ENCODE results near the gene FITM2. TPM values are rescaled to one million over a fixed set of nuclear protein-coding genes. Genes with fewer than 3 reads are reported as not detected.
A peak's percentile ranks its signal among the peaks of the same experiment; 100 is the strongest.
"Not testable (repeated sequence)": the region's sequence is repeated elsewhere in the genome, so short reads cannot be mapped to it uniquely, and the experiment has no call there.

The FITM2 gene
- total RNA-seq, 1 experiment from 2014 or later = 6.9 TPM

- DNase-seq (ENCODE audit: low read depth) = no peak
- in situ Hi-C loops (cut with HindIII; ENCODE audit: low pct_unique_long_range_greater_than_20kb, low sequenced_read_pairs) = no loop called here
Measured at GRCh38 chr20:44336086-44336485, 25.1 kb upstream of the FITM2 start.

GRCh38 chr20:44335675-44336074, 24.7 kb upstream of the FITM2 start:
- no peak for DNase-seq (ENCODE audit: low read depth)
- in situ Hi-C loops (cut with HindIII; ENCODE audit: low pct_unique_long_range_greater_than_20kb, low sequenced_read_pairs) = no loop called here

- in situ Hi-C loops (cut with HindIII; ENCODE audit: low pct_unique_long_range_greater_than_20kb, low sequenced_read_pairs) = no loop called here
- DNase-seq (ENCODE audit: low read depth) = no peak
Measured at GRCh38 chr20:44334709-44335108, 23.7 kb upstream of the FITM2 start.

- in situ Hi-C loops (cut with HindIII; ENCODE audit: low pct_unique_long_range_greater_than_20kb, low sequenced_read_pairs) = no loop called here
- DNase-seq (ENCODE audit: low read depth) = no peak
Measured at GRCh38 chr20:44334306-44334705, 23.3 kb upstream of the FITM2 start.

GRCh38 chr20:44331201-44331600, 20.2 kb upstream of the FITM2 start:
- DNase-seq (ENCODE audit: low read depth) = no peak
- in situ Hi-C loops (cut with HindIII; ENCODE audit: low pct_unique_long_range_greater_than_20kb, low sequenced_read_pairs) = no loop called here

- in situ Hi-C loops (cut with HindIII; ENCODE audit: low pct_unique_long_range_greater_than_20kb, low sequenced_read_pairs) = no loop called here
- no peak for DNase-seq (ENCODE audit: low read depth)
Measured at GRCh38 chr20:44328428-44328827, 17.4 kb upstream of the FITM2 start.

- DNase-seq (ENCODE audit: low read depth); in situ Hi-C loops (cut with HindIII; ENCODE audit: low pct_unique_long_range_greater_than_20kb, low sequenced_read_pairs): not testable (repeated sequence)
Measured at GRCh38 chr20:44327748-44328147, 16.7 kb upstream of the FITM2 start.

GRCh38 chr20:44326391-44327159, 15.6 kb upstream of the FITM2 start:
- DNase-seq (ENCODE audit: low read depth) = no peak
- in situ Hi-C loops (cut with HindIII; ENCODE audit: low pct_unique_long_range_greater_than_20kb, low sequenced_read_pairs) = no loop called here

- DNase-seq (ENCODE audit: low read depth) = peak; percentile 35
- in situ Hi-C loops (cut with HindIII; ENCODE audit: low pct_unique_long_range_greater_than_20kb, low sequenced_read_pairs) = no loop called here
Measured at GRCh38 chr20:44324343-44324742, 13.3 kb upstream of the FITM2 start.

- in situ Hi-C loops (cut with HindIII; ENCODE audit: low pct_unique_long_range_greater_than_20kb, low sequenced_read_pairs) = no loop called here
- DNase-seq (ENCODE audit: low read depth) = no peak
Measured at GRCh38 chr20:44319839-44320422, 8.9 kb upstream of the FITM2 start.

DNA sequence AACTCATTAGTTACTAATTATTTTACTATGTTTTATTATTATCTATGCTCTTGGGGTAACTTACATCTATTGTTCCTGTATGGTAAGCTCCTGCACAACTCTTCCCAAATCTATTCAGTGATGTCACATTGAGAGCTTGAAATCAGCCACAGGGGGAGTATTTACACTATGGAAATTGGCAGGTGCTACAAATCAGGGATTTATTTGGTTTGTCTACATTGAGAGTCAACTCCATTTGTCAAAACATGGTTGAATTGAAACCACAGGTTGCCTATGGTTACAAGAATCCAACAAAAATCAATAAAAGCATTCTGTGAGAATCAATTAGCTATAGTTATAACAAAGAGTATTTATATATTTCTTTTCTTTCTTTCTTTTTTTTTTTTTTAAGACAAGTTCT, 3.9 kb upstream of the FITM2 start:
- DNase-seq (ENCODE audit: low read depth) = no peak
- in situ Hi-C loops (cut with HindIII; ENCODE audit: low pct_unique_long_range_greater_than_20kb, low sequenced_read_pairs) = no loop called here

- DNase-seq (ENCODE audit: low read depth) = peak; percentile 35
- in situ Hi-C loops (cut with HindIII; ENCODE audit: low pct_unique_long_range_greater_than_20kb, low sequenced_read_pairs) = no loop called here
Measured at GRCh38 chr20:44309763-44310663, 989 bp downstream of the FITM2 start.

GRCh38 chr20:44306927-44307326, 4.1 kb downstream of the FITM2 start:
- in situ Hi-C loops (cut with HindIII; ENCODE audit: low pct_unique_long_range_greater_than_20kb, low sequenced_read_pairs) = no loop called here
- no peak for DNase-seq (ENCODE audit: low read depth)

- DNase-seq (ENCODE audit: low read depth) = no peak
- in situ Hi-C loops (cut with HindIII; ENCODE audit: low pct_unique_long_range_greater_than_20kb, low sequenced_read_pairs) = no loop called here
Measured at GRCh38 chr20:44304383-44304782, 6.6 kb downstream of the FITM2 start.

DNA sequence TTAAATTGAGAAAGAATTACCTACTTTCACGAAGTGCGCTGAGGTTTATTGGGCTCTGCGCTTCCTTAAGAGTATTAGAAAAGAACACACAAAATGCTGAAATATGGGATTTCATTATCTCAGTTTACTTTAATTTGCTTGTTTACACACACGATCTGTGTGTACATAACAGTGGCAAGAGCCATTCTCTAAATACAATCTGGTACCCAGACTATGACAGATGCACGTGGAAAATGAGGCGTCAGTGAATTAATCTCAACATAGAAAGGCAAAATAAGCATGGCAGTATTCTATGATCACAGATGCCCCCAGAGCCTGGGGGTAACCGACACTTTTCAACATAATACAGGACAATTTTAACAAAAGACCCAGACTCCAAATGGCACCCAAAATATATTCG, 8.3 kb downstream of the FITM2 start:
- in situ Hi-C loops (cut with HindIII; ENCODE audit: low pct_unique_long_range_greater_than_20kb, low sequenced_read_pairs) = no loop called here
- DNase-seq (ENCODE audit: low read depth) = no peak

DNA sequence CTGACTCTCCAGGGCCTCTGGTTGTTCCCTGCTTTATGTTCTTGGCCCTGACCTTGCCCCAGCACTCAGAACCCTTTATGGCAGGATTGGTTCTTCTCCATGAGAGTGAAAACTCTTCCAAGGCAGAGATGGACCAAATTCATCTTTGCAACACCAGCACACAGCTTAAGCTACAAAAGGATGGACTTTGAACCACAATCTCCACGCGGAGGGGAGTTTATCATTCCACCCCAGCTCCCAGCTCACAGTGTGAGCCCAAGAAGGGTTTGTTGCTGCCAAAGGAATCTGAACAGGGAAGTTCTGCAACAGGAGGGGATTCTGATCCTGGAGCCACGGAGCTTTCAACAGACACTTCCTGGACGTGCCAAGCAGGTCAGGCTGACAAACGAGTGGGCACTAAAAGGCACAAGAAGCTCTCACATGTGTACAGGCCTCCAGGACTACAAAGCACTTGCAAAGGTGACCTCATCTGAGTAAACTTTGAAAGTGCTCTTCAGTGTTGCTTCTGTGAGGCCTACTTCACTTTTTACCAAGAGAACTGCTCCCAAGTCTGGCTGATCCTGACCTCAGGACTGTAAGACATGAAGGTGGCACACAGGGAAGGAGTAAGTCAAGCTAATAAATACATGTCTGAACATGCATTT, 8.9 kb downstream of the FITM2 start:
- DNase-seq (ENCODE audit: low read depth) = no peak
- in situ Hi-C loops (cut with HindIII; ENCODE audit: low pct_unique_long_range_greater_than_20kb, low sequenced_read_pairs) = no loop called here

GRCh38 chr20:44301285-44301684, 9.7 kb downstream of the FITM2 start:
- in situ Hi-C loops (cut with HindIII; ENCODE audit: low pct_unique_long_range_greater_than_20kb, low sequenced_read_pairs) = no loop called here
- no peak for DNase-seq (ENCODE audit: low read depth)

- DNase-seq (ENCODE audit: low read depth); in situ Hi-C loops (cut with HindIII; ENCODE audit: low pct_unique_long_range_greater_than_20kb, low sequenced_read_pairs): not testable (repeated sequence)
Measured at GRCh38 chr20:44299011-44299535, 11.9 kb downstream of the FITM2 start.

Data from Caki2 (cell line).